HEK293T (cell line): ENCODE measurements around the gene GAK.

Experiments used
- ARNT ChIP-seq: fragments of 450-650 bp; IDR thresholded peaks from 2 replicates; pipeline ENCODE4 v1.6.1; 2017; ENCODE audit warnings: mild to moderate bottlenecking
- BHLHE40 ChIP-seq: fragments of 450-650 bp; IDR thresholded peaks from 2 replicates; pipeline ENCODE4 v1.6.1; 2016; ENCODE audit warnings: mild to moderate bottlenecking, moderate library complexity, borderline replicate concordance
- CTBP1 ChIP-seq: fragments of 450-650 bp; IDR thresholded peaks from 2 replicates; pipeline ENCODE4 v1.6.1; 2016; ENCODE audit warnings: borderline replicate concordance
- ELF4 ChIP-seq: fragments of 450-650 bp; IDR thresholded peaks from 2 replicates; pipeline ENCODE4 v1.6.1; 2017; ENCODE audit warnings: antibody characterized with exemption
- FOXA1 ChIP-seq: fragments of 450-650 bp; IDR thresholded peaks from 2 replicates; pipeline ENCODE4 v1.6.1; 2016; ENCODE audit warnings: mild to moderate bottlenecking
- FOXK2 ChIP-seq: fragments of 450-650 bp; IDR thresholded peaks from 2 replicates; pipeline ENCODE4 v1.6.1; 2016; ENCODE audit warnings: mild to moderate bottlenecking
- FOXM1 ChIP-seq: fragments of 450-650 bp; IDR thresholded peaks from 2 replicates; pipeline ENCODE4 v1.6.1; 2017; ENCODE audit warnings: mild to moderate bottlenecking, borderline replicate concordance
- HDGF ChIP-seq: fragments of 450-650 bp; IDR thresholded peaks from 2 replicates; pipeline ENCODE4 v1.6.1; 2017; ENCODE audit warnings: antibody characterized with exemption, borderline replicate concordance
- L3MBTL2 ChIP-seq: fragments of 450-650 bp; conservative IDR thresholded peaks from 2 replicates; pipeline ENCODE4 v1.6.1; 2016; ENCODE audit warnings: mild to moderate bottlenecking
- NFRKB ChIP-seq: fragments of 450-650 bp; IDR thresholded peaks from 2 replicates; pipeline ENCODE4 v1.6.1; 2016; ENCODE audit warnings: mild to moderate bottlenecking, moderate library complexity
- PKNOX1 ChIP-seq: fragments of 450-650 bp; IDR thresholded peaks from 2 replicates; pipeline ENCODE4 v1.6.1; 2016
- SP1 ChIP-seq: fragments of 450-650 bp; IDR thresholded peaks from 2 replicates; pipeline ENCODE4 v1.6.1; 2017
- SUZ12 ChIP-seq: fragments of 450-650 bp; IDR thresholded peaks from 2 replicates; pipeline ENCODE4 v1.6.1; 2016; ENCODE audit warnings: mild to moderate bottlenecking
- TARDBP ChIP-seq: fragments of 450-650 bp; IDR thresholded peaks from 2 replicates; pipeline ENCODE4 v1.6.1; 2016

GRCh38 chr4:917466-917865, 14.7 kb downstream of the GAK start:
- TF ChIP-seq BHLHE40 = no peak
- no peak for TF ChIP-seq PKNOX1
- no peak for TF ChIP-seq FOXM1
- TF ChIP-seq FOXA1 = no peak
- no peak for TF ChIP-seq CTBP1
- TF ChIP-seq SP1 = no peak
- no peak for TF ChIP-seq NFRKB
- TF ChIP-seq SUZ12 = no peak
- TF ChIP-seq HDGF = no peak
- TF ChIP-seq ELF4 = no peak
- TF ChIP-seq FOXK2 = no peak
- no peak for TF ChIP-seq TARDBP
- TF ChIP-seq L3MBTL2 = no peak
- no peak for TF ChIP-seq ARNT
